ENCODE data around the gene DYNLT2.

DNA sequence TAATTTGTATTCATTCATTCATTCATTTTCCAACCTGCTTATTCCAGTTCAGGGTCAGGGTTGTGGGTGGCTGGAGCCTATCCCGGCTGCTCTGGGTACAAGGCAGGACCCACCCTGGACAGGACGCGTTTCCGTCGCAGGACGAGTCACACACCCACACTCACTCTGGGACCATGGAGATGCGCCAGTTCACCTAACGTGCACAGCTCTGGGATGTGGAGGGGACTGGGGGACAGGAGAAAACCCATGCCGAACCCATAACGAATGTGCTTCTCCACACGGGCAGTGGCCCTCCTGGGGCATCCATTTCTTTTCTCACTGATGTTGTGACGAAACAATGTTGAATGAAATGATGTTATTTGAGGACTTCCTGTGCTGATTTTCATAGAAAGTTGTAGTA is 26.5 kb upstream of the DYNLT2 start:
- TF ChIP-seq, protein P1, sequence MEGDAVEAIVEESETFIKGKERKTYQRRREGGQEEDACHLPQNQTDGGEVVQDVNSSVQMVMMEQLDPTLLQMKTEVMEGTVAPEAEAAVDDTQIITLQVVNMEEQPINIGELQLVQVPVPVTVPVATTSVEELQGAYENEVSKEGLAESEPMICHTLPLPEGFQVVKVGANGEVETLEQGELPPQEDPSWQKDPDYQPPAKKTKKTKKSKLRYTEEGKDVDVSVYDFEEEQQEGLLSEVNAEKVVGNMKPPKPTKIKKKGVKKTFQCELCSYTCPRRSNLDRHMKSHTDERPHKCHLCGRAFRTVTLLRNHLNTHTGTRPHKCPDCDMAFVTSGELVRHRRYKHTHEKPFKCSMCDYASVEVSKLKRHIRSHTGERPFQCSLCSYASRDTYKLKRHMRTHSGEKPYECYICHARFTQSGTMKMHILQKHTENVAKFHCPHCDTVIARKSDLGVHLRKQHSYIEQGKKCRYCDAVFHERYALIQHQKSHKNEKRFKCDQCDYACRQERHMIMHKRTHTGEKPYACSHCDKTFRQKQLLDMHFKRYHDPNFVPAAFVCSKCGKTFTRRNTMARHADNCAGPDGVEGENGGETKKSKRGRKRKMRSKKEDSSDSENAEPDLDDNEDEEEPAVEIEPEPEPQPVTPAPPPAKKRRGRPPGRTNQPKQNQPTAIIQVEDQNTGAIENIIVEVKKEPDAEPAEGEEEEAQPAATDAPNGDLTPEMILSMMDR (IDR thresholded peaks at IDR 0.05) = no peak
- no peak for TF ChIP-seq POLR2AphosphoS5 (IDR thresholded peaks at IDR 0.05; ENCODE audit: low read depth, low read length)

Data from Panc1 (cell line).